Peyer's patch (tissue), 4 donors: ENCODE results near the gene TYSND1.

ENCODE experiments used
- CTCF ChIP-seq, 6 experiments: fragments of 450-650 bp in 4 of 6; fragments of 200-600 bp in 2 of 6; sonication (generic) in 1 of 6; IDR thresholded peaks; one replicate each; pipeline ENCODE4 v1.5.1; 2017 to 2019; ENCODE audit warnings: antibody characterized with exemption in 6 of 6, mild to moderate bottlenecking in 3 of 6, moderate library complexity in 1 of 6
- POLR2A ChIP-seq, 2 donors: fragments of 450-650 bp; IDR thresholded peaks; one replicate each; pipeline ENCODE4 v1.5.1; 2017; ENCODE audit warnings: antibody characterized with exemption in 2 of 2, mild to moderate bottlenecking in 2 of 2, moderate library complexity in 2 of 2

GRCh38 chr10:70186571-70186970, 40.1 kb upstream of the TYSND1 start:
- TF ChIP-seq POLR2A (IDR thresholded peaks at IDR 0.05) = no peak
- no peak for TF ChIP-seq CTCF (IDR thresholded peaks at IDR 0.05)
